KOPT-K1 (cell line): ENCODE results near the gene USF2.

Source experiments
- H3K27ac ChIP-seq: fragments of 200-600 bp; sonication (generic); 2 replicates; pipeline ENCODE4 v1.5.1; 2016; ENCODE audit warnings: antibody characterized with exemption, mild to moderate bottlenecking, low read depth, low read length; ENCODE audit not compliant: poor library complexity, severe bottlenecking
- H3K36me3 ChIP-seq: fragments of 200-600 bp; sonication (generic); 2 replicates; pipeline ENCODE4 v1.5.1; 2017; ENCODE audit warnings: antibody characterized with exemption, mild to moderate bottlenecking, low read length, moderate library complexity; ENCODE audit not compliant: insufficient read depth
- H3K9me3 ChIP-seq: fragments of 200-600 bp; sonication (generic); 2 replicates; pipeline ENCODE4 v1.5.1; 2017; ENCODE audit warnings: antibody characterized with exemption, low read length, mild to moderate bottlenecking; ENCODE audit not compliant: insufficient read depth, poor library complexity, severe bottlenecking

USF2 gene

DNA sequence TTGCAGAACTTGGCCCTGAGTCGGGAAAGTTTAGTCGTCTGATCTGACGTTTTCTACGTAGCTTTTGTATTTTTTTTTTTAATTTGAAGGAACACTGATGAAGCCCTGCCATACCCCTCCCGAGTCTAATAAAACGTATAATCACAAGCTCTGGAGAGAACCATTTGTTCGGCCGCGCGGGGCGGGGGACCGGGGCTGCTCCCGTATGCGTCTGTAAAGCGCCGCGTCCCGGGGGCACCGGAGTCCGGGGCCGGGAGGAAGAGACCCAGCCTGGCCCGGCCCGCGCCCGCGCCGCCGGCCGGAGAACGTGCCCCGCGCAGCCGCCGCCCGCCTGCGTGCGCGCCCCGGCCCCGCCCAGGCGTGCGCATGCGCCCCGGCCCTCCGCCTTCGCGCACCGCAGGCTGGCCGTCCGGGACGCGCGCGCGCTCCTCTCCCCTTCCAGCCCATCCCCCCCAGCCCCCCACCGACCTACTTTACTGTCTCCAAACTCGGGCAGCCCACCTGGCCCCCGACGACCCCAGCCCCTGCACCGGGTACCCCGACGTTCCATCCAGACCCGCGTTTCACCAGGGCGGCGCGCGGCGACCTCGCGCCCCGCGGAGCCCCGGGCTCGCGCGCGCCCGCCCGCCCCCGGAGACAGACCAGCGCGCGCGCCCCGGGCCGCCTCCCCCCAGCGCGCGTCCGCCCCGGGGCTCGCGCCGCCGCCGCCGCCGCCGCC lies 785 bp upstream of the USF2 start:
- no peaks in the 10 kb centered on the region for H3K9me3 ChIP-seq
- H3K36me3 ChIP-seq = peaks cover 30% of the 10 kb centered on the region
- peak overlapping the region; percentile 83 for H3K27ac ChIP-seq

GRCh38 chr19:35269438-35270117 lies 816 bp downstream of the USF2 start:
- Histone ChIP-seq H3K9me3 (no peaks in the 10 kb centered on the region), H3K27ac (peak overlapping the region; percentile 82), H3K36me3 (peaks cover 46% of the 10 kb centered on the region)

GRCh38 chr19:35270381-35270811 lies 1.6 kb downstream of the USF2 start:
- no peak overlapping the region for H3K27ac ChIP-seq
- H3K9me3 ChIP-seq = no peaks in the 10 kb centered on the region
- peaks cover 53% of the 10 kb centered on the region for H3K36me3 ChIP-seq

GRCh38 chr19:35271546-35271945 lies 2.8 kb downstream of the USF2 start:
- Histone ChIP-seq H3K9me3 (no peaks in the 10 kb centered on the region), H3K27ac (no peak overlapping the region), H3K36me3 (peaks cover 64% of the 10 kb centered on the region)

- H3K9me3 ChIP-seq = no peaks in the 10 kb centered on the region
- peaks cover 71% of the 10 kb centered on the region for H3K36me3 ChIP-seq
- no peak overlapping the region for H3K27ac ChIP-seq
Measured at GRCh38 chr19:35272122-35272719, 3.5 kb downstream of the USF2 start.

DNA sequence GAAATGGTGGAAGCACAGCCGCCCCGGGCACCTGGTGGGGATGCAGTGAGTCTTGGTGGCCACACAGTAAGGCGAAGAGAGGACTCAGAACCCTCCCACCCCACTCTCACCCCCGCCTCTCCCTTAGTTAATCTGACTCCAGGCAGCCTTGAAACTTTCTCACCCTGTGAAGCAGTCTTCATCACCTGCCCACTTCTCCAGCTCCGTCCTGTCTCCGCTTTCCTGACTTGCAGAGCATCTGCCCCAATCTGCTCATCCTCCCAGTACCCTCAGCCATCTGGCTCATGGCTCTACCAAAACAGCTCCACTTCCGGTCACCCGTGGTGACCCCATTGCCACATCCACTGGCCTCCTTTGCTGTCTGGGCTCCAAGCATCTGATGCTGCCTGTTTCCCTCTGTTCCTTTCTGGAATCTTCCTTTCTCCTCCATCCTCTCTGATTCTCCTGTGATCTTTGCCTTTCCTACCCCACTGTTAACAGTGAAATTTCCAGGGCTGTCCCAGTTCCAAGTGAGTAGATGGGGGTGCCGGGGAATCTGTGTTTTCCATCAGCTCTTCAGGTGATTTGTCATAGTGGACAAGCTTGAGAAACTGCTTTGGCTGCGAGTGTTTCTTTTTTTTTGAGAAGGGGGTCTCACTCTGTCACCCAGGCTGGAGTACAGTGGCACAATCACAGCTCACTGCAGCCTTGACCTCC lies 4.3 kb downstream of the USF2 start:
- Histone ChIP-seq H3K36me3 (peaks cover 80% of the 10 kb centered on the region), H3K27ac (no peak overlapping the region), H3K9me3 (no peaks in the 10 kb centered on the region)

DNA sequence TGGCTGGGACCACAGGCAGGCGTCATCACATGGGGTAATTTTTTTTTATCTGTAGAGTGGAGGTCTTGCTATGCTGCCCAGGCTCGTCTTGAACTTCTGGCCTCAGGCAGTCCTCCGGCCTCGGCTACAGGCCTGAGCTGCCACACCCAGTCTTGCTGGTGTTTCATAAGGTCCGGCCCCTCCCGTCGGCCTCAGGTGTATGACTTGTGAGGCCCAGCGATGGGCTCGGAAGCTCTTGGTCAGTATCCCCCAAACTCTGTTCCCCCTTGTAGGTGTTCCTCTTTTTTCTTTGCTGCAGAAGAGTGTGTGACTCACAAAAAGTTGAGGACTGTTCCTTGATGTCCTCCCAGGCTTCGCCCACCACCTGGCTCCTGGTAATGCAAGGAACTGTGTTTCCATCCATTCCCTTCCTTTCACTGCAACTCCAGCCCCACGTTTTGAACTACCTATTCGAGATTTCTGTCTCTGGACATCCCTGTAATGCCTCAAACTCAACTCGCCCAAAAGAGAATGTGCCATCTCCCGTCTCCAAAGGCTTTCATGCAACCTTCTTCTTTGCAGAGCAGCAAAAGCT lies 5.0 kb downstream of the USF2 start:
- peaks cover 87% of the 10 kb centered on the region for H3K36me3 ChIP-seq

DNA sequence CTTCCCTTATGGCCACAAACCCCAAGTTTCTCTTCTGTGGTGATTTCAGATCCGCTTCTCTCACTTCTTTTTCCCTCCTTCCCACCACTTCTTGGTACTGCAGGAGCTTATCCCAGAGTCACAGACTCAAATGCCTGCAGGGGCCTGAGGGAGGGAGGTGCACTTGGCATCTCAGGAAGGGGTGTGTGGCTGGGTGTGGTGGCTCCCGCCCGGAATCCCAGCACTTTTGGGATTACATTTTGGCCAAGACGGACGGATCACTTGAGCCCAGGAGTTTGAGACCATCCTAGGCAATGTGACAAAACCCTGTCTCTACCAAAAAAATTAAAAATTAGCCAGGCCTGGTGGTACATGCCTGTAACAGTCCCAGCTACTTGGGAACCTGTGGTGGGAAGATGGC lies 5.6 kb downstream of the USF2 start:
- H3K9me3 ChIP-seq = no peaks in the 10 kb centered on the region
- no peak overlapping the region for H3K27ac ChIP-seq
- H3K36me3 ChIP-seq = peaks cover 92% of the 10 kb centered on the region

More for the DNA sequence above, 5.0 kb downstream of the USF2 start:
- Histone ChIP-seq H3K9me3 (no peaks in the 10 kb centered on the region), H3K27ac (no peak overlapping the region)

DNA sequence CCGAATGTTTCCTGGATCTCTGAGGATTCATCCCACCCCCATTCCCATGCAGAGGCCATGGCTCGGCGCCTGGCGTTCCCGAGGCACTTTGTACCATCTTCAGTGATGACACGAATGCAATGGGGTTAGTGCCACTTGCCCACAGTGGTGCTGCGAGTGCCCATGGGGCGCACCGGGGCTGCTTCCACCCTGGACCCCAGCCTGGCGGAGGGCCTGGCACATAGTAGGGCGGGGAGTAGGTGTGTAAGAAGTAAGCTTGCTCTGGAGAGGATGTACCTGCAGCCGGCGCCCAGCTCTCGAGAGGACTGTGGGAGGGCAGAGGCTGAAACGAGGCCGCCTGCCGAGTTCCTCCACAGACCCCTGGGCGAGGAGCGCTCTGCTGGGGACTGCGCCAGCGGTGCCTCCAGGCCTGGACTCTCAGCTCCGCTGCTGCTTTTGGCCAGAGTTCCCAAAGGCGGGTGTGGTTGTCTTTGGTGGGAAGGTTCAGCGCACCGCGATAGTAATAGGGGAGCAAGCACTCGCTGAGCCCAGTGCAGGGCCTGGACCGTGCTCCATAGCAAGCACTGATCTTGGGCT lies 8.0 kb downstream of the USF2 start:
- peaks cover 79% of the 10 kb centered on the region for H3K36me3 ChIP-seq

DNA sequence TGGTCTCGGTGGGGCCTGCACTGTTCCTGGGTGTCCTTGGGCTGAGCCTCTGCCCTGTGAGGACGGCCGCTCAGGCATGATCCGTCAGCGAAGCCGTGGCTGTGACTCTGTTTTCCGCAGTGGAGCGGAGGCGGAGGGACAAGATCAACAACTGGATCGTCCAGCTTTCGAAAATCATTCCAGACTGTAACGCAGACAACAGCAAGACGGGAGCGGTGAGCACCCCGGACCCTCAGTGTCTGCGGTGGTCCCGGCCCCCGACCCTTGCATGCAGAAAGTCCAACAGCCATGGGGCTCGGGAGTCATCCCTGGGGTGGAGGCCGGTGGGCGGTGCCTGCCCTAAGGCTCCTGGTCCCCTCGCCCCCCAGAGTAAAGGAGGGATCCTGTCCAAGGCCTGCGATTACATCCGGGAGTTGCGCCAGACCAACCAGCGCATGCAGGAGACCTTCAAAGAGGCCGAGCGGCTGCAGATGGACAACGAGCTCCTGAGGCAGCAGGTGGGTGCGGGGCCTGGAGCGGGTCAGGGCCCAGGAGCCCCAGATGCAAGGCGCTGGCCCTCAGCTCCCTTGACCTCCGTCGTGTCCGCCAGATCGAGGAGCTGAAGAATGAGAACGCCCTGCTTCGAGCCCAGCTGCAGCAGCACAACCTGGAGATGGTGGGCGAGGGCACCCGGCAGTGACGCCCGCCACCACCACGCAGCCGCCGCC lies 10.0 kb downstream of the USF2 start:
- Histone ChIP-seq H3K9me3 (no peaks in the 10 kb centered on the region), H3K27ac (no peak overlapping the region), H3K36me3 (peaks cover 60% of the 10 kb centered on the region)

More for the DNA sequence above, 8.0 kb downstream of the USF2 start:
- Histone ChIP-seq H3K27ac (no peak overlapping the region), H3K9me3 (no peaks in the 10 kb centered on the region)

- Histone ChIP-seq H3K9me3 (no peaks in the 10 kb centered on the region), H3K36me3 (peaks cover 54% of the 10 kb centered on the region), H3K27ac (no peak overlapping the region)
Measured at GRCh38 chr19:35279374-35279773, 10.6 kb downstream of the USF2 start.

DNA sequence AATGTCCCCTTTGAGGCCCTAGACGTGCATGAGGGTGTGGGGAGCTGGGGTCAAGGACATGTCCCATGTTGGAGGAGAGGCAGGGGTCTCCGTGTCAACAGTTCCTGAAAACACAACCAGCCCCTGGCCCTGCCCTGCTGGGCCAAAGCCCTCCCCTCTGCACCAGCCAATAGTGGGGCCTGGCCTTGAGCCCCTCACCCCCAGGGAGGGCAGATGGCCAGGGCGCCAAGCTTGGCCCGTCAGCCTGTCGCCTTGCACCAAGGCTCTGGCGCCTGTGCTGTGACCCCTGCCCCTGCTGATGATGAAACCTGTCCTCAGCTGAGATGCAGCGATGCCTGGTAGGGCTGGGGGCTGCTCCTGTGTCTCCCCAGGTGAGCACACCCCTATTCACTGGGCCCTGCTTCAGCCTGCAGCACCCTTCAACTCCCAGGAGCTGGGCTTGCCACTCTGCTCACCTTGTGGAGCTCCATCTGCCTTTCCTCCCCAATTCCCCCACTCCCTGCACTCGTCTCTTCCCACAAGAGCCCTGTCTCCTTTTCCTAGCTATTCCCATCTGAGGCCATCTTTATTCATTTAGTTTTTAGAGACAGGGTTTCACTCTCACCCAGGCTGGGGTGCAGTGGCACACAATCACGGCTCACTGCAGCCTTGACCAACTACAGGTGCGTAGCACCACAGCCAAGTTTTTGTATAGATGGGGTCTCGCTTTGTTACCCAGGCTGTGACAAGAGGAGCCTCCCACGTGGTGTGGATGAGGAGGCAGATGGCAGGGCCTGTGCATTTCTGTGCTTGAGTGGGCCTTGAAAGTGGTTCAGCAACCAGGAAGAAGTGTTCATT lies 11.4 kb downstream of the USF2 start:
- H3K27ac ChIP-seq = no peak overlapping the region
- no peaks in the 10 kb centered on the region for H3K9me3 ChIP-seq
- peaks cover 46% of the 10 kb centered on the region for H3K36me3 ChIP-seq

DNA sequence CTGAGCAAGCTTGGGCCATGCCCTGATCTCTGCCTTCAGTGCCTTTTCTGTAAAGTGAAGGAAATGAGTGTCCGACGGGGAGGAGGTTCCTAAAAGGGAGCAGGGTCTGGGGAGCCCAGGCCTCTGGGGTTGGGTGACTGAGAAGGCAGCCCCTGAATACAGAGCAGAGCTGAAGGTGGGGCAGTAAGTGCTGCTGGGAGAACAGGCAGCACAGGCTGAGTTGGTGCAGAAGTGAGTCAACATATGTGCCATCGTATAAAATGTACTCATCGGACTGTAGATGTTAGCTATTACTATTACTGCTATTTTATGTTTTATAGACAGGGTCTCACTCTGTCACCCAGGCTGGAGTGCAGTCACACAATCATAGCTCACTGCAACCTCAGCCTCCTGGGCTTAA lies 12.5 kb downstream of the USF2 start:
- H3K9me3 ChIP-seq = no peaks in the 10 kb centered on the region
- H3K27ac ChIP-seq = no peak overlapping the region
- H3K36me3 ChIP-seq = peaks cover 36% of the 10 kb centered on the region
